GM10847 (cell line): ENCODE results near the gene POTEB2.
"Not testable (repeated sequence)": the region's sequence is repeated elsewhere in the genome, so short reads cannot be mapped to it uniquely, and the experiment has no call there.

Source experiments
- POLR2A ChIP-seq: IDR thresholded peaks from 2 replicates; pipeline ENCODE4 v1.6.1; 2011; ENCODE audit not compliant: insufficient read length; ENCODE audit errors: extremely low read depth

The POTEB2 gene

DNA sequence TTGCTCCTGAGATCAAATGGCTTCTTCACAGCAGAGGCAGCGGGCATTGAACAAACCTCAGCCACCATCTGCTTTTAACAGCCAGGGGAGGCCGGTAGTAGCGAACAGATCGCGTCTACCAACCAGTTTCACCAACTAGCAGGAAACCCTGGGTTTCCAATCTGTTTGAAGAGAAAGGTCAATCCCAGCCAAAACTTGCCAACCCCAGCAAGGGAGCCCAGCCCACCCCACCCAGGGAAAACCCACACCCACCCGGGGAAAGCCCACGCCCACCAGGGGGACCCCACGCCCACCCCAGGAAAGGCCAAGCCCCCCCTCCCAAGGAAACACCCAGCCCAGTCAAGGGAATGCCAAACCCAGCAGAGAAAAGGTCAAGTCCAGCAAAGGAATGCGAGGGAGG lies at the start of gene POTEB2:
TSS of gene POTEB2 (minus strand) at position 101 of the 400 bp plus-strand sequence. CDS start at position 68, 33 bp downstream.
- not testable (repeated sequence) for TF ChIP-seq POLR2A
